BE2C (cell line): Measurements from ENCODE around the gene PGAM5. TPM values are rescaled to one million over a fixed set of nuclear protein-coding genes. Genes with fewer than 3 reads are reported as not detected.

ENCODE experiments used
- DNase-seq: peaks from one replicate; pipeline ENCODE4 v3.0.0-alpha.2; 2020
- H3K27me3 ChIP-seq: fragments of 250-450 bp; sonication (Bioruptor Pico); 2 replicates; pipeline ENCODE4 v1.5.1; 2020; ENCODE audit warnings: mild to moderate bottlenecking
- H3K36me3 ChIP-seq: fragments of 250-450 bp; sonication (Bioruptor Pico); 2 replicates; pipeline ENCODE4 v1.5.1; 2020; ENCODE audit warnings: mild to moderate bottlenecking
- H3K4me1 ChIP-seq: fragments of 250-450 bp; sonication (Bioruptor Pico); 2 replicates; pipeline ENCODE4 v1.5.1; 2020
- H3K4me3 ChIP-seq: 2 replicates; pipeline ENCODE4 v1.5.1; 2011; ENCODE audit warnings: low read depth, low read length
- H3K9me3 ChIP-seq: fragments of 250-450 bp; sonication (Bioruptor Pico); 2 replicates; pipeline ENCODE4 v1.5.1; 2020
- CTCF ChIP-seq: IDR thresholded peaks from 2 replicates; pipeline ENCODE4 v1.5.1; 2012; ENCODE audit warnings: mild to moderate bottlenecking, low read depth, low read length
- polyA plus RNA-seq: library from polyadenylated mRNA; unstranded; fragments of >200 nt; gene quantifications from one replicate; pipeline ENCODE4 v1.2.1, GENCODE V29; 2012; ENCODE audit warnings: low read depth, missing spikeins; ENCODE audit not compliant: insufficient read length, insufficient read depth

The PGAM5 gene
- polyA plus RNA-seq, result 92.2 TPM

GRCh38 chr12:132710405-132711079, at the start of gene PGAM5:
TSS of gene PGAM5 (plus strand) at chr12:132710842. CDS start at chr12:132710877, 35 bp downstream.
- Histone ChIP-seq H3K4me3 (peak within 1 kb of the TSS; percentile 69), H3K4me1 (no peaks in the 10 kb centered on the region), H3K36me3 (peaks cover 22% of the 10 kb centered on the region), H3K27me3 (no peaks in the 10 kb centered on the region), H3K9me3 (no peaks in the 10 kb centered on the region)
- no peak for TF ChIP-seq CTCF
- DNase-seq, result peak; percentile 87

- H3K36me3 ChIP-seq, result peaks cover 92% of the 10 kb centered on the region
- H3K4me1 ChIP-seq, result no peaks in the 10 kb centered on the region
- TF ChIP-seq CTCF, result no peak
Measured at GRCh38 chr12:132660996-132661395, 49.6 kb upstream of the PGAM5 start.

DNA sequence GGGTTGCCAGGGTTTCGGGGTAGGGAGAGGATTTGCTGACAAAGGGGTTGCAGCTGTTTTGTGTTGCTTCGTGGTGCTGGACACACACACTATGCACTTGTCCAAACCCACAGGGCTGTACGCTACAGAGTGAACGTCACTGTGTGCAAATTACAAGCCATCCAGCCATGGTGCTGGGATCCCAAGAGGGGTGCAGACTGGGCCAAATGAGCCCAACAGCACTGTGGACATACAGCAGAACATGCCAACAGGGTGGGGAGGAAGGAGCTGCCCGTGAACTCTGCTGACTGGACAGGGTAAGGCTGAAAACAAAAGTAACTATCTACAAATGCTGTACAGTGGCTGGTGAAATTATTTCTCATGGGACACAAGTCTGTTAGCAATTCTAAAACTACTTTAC, 48.7 kb upstream of the PGAM5 start:
- DNase-seq, result no peak
- no peak for TF ChIP-seq CTCF
- peaks cover 96% of the 10 kb centered on the region for H3K36me3 ChIP-seq

More at GRCh38 chr12:132660996-132661395, 49.6 kb upstream of the PGAM5 start:
- H3K4me3 ChIP-seq, result no peak overlapping the region
- H3K9me3 ChIP-seq, result no peaks in the 10 kb centered on the region
- DNase-seq, result no peak
- no peaks in the 10 kb centered on the region for H3K27me3 ChIP-seq

GRCh38 chr12:132662901-132663755, 47.5 kb upstream of the PGAM5 start:
- H3K36me3 ChIP-seq, result peaks cover 96% of the 10 kb centered on the region
- DNase-seq, result no peak

More for the DNA sequence above, 48.7 kb upstream of the PGAM5 start:
- Histone ChIP-seq H3K4me3 (no peak overlapping the region), H3K4me1 (no peaks in the 10 kb centered on the region), H3K27me3 (no peaks in the 10 kb centered on the region), H3K9me3 (no peaks in the 10 kb centered on the region)

GRCh38 chr12:132664206-132665148, 46.2 kb upstream of the PGAM5 start:
- TF ChIP-seq CTCF, result no peak
- Histone ChIP-seq H3K36me3 (peaks cover 94% of the 10 kb centered on the region), H3K9me3 (no peaks in the 10 kb centered on the region), H3K4me1 (no peaks in the 10 kb centered on the region), H3K4me3 (no peak overlapping the region), H3K27me3 (no peaks in the 10 kb centered on the region)
- no peak for DNase-seq

More at GRCh38 chr12:132662901-132663755, 47.5 kb upstream of the PGAM5 start:
- no peak overlapping the region for H3K4me3 ChIP-seq
- H3K4me1 ChIP-seq, result no peaks in the 10 kb centered on the region
- TF ChIP-seq CTCF, result no peak
- no peaks in the 10 kb centered on the region for H3K9me3 ChIP-seq
- H3K27me3 ChIP-seq, result no peaks in the 10 kb centered on the region
